Esophagus squamous epithelium (tissue), 4 donors: ENCODE measurements around the gene LENG8.

Experiments
- CTCF ChIP-seq, 6 experiments: fragments of 450-650 bp in 4 of 6; fragments of 200-600 bp in 2 of 6; sonication (generic) in 2 of 6; IDR thresholded peaks; one replicate each; pipeline ENCODE4 v1.5.1; 2016 to 2019; ENCODE audit warnings: antibody characterized with exemption in 6 of 6, mild to moderate bottlenecking in 4 of 6, moderate library complexity in 4 of 6
- POLR2A ChIP-seq, 4 donors: fragments of 450-650 bp; IDR thresholded peaks; one replicate each; pipeline ENCODE4 v1.6.1; 2017; ENCODE audit warnings: antibody characterized with exemption in 4 of 4, mild to moderate bottlenecking in 4 of 4, moderate library complexity in 3 of 4

GRCh38 chr19:54415208-54415900, 33.6 kb upstream of the LENG8 start, which contains the start of gene TTYH1:
- no peak for TF ChIP-seq CTCF (IDR thresholded peaks at IDR 0.05)
- no peak for TF ChIP-seq POLR2A (IDR thresholded peaks at IDR 0.05)
